ENCODE data around the gene PKDCC.
A peak's percentile ranks its signal among the peaks of the same experiment; 100 is the strongest.
"Not testable (repeated sequence)": the region's sequence is repeated elsewhere in the genome, so short reads cannot be mapped to it uniquely, and the experiment has no call there.

The PKDCC gene

GRCh38 chr2:42029171-42029570, 18.6 kb upstream of the PKDCC start:
- FAIRE-seq (no peak), DNase-seq (ENCODE audit: insufficient read length, low spot score) (no peak)
- TF ChIP-seq POLR2AphosphoS5 (IDR thresholded peaks at IDR 0.05; ENCODE audit: low read depth, low read length) (no peak), SPI1 (IDR thresholded peaks at IDR 0.05; ENCODE audit: low read depth, low read length) (no peak), POU2F2 (IDR thresholded peaks at IDR 0.05; ENCODE audit: low read depth, low read length) (no peak), TAF1 (IDR thresholded peaks at IDR 0.05; ENCODE audit: low read depth, low read length) (no peak), POLR2A (IDR thresholded peaks at IDR 0.05; ENCODE audit: low read depth, low read length) (no peak), PAX5 (IDR thresholded peaks at IDR 0.05; ENCODE audit: insufficient read depth, low read length, severe bottlenecking) (no peak)

GRCh38 chr2:42029639-42030199, 18.1 kb upstream of the PKDCC start:
- DNase-seq (ENCODE audit: insufficient read length, low spot score): no peak
- TF ChIP-seq POU2F2 (IDR thresholded peaks at IDR 0.05; ENCODE audit: low read depth, low read length) (no peak), POLR2AphosphoS5 (IDR thresholded peaks at IDR 0.05; ENCODE audit: low read depth, low read length) (no peak), POLR2A (IDR thresholded peaks at IDR 0.05; ENCODE audit: low read depth, low read length) (no peak), PAX5 (IDR thresholded peaks at IDR 0.05; ENCODE audit: insufficient read depth, low read length, severe bottlenecking) (no peak), SPI1 (IDR thresholded peaks at IDR 0.05; ENCODE audit: low read depth, low read length) (no peak), TAF1 (IDR thresholded peaks at IDR 0.05; ENCODE audit: low read depth, low read length) (no peak)
- peak; percentile 72 for FAIRE-seq

GRCh38 chr2:42030200-42030759, 17.5 kb upstream of the PKDCC start:
- TF ChIP-seq POLR2A (IDR thresholded peaks at IDR 0.05; ENCODE audit: low read depth, low read length) (no peak), POLR2AphosphoS5 (IDR thresholded peaks at IDR 0.05; ENCODE audit: low read depth, low read length) (no peak), SPI1 (IDR thresholded peaks at IDR 0.05; ENCODE audit: low read depth, low read length) (no peak)
- DNase-seq (ENCODE audit: insufficient read length, low spot score): no peak
- no peak for FAIRE-seq

GRCh38 chr2:42030829-42031228, 17.0 kb upstream of the PKDCC start:
- FAIRE-seq: no peak
- no peak for TF ChIP-seq PAX5 (IDR thresholded peaks at IDR 0.05; ENCODE audit: insufficient read depth, low read length, severe bottlenecking)
- no peak for DNase-seq (ENCODE audit: insufficient read length, low spot score)

- no peak for TF ChIP-seq SPI1 (IDR thresholded peaks at IDR 0.05; ENCODE audit: low read depth, low read length)
- FAIRE-seq (peak; percentile 9), DNase-seq (ENCODE audit: insufficient read length, low spot score) (no peak)
Observed at GRCh38 chr2:42031281-42032223, 16.3 kb upstream of the PKDCC start.

GRCh38 chr2:42032224-42032620, 15.6 kb upstream of the PKDCC start:
- TF ChIP-seq POLR2AphosphoS5 (IDR thresholded peaks at IDR 0.05; ENCODE audit: low read depth, low read length): no peak
- TF ChIP-seq POU2F2 (IDR thresholded peaks at IDR 0.05; ENCODE audit: low read depth, low read length): no peak
- TF ChIP-seq PAX5 (IDR thresholded peaks at IDR 0.05; ENCODE audit: insufficient read depth, low read length, severe bottlenecking): no peak
- no peak for TF ChIP-seq TAF1 (IDR thresholded peaks at IDR 0.05; ENCODE audit: low read depth, low read length)
- TF ChIP-seq SPI1 (IDR thresholded peaks at IDR 0.05; ENCODE audit: low read depth, low read length): no peak
- no peak for TF ChIP-seq POLR2A (IDR thresholded peaks at IDR 0.05; ENCODE audit: low read depth, low read length)
- DNase-seq (ENCODE audit: insufficient read length, low spot score): no peak
- no peak for FAIRE-seq

GRCh38 chr2:42032745-42033144, 15.1 kb upstream of the PKDCC start:
- FAIRE-seq (no peak), DNase-seq (ENCODE audit: insufficient read length, low spot score) (no peak)
- TF ChIP-seq TAF1 (IDR thresholded peaks at IDR 0.05; ENCODE audit: low read depth, low read length) (no peak), POLR2AphosphoS5 (IDR thresholded peaks at IDR 0.05; ENCODE audit: low read depth, low read length) (no peak), POU2F2 (IDR thresholded peaks at IDR 0.05; ENCODE audit: low read depth, low read length) (no peak), POLR2A (IDR thresholded peaks at IDR 0.05; ENCODE audit: low read depth, low read length) (no peak), SPI1 (IDR thresholded peaks at IDR 0.05; ENCODE audit: low read depth, low read length) (no peak), PAX5 (IDR thresholded peaks at IDR 0.05; ENCODE audit: insufficient read depth, low read length, severe bottlenecking) (no peak)

- not testable (repeated sequence) for FAIRE-seq; DNase-seq (ENCODE audit: insufficient read length, low spot score)
Observed at GRCh38 chr2:42034096-42034495, 13.7 kb upstream of the PKDCC start.

- FAIRE-seq (no peak), DNase-seq (ENCODE audit: insufficient read length, low spot score) (no peak)
- TF ChIP-seq TAF1 (IDR thresholded peaks at IDR 0.05; ENCODE audit: low read depth, low read length) (no peak), SPI1 (IDR thresholded peaks at IDR 0.05; ENCODE audit: low read depth, low read length) (no peak), POLR2AphosphoS5 (IDR thresholded peaks at IDR 0.05; ENCODE audit: low read depth, low read length) (no peak), POLR2A (IDR thresholded peaks at IDR 0.05; ENCODE audit: low read depth, low read length) (no peak), POU2F2 (IDR thresholded peaks at IDR 0.05; ENCODE audit: low read depth, low read length) (no peak), PAX5 (IDR thresholded peaks at IDR 0.05; ENCODE audit: insufficient read depth, low read length, severe bottlenecking) (no peak)
Observed at GRCh38 chr2:42035241-42035640, 12.6 kb upstream of the PKDCC start.

GRCh38 chr2:42036413-42036812, 11.4 kb upstream of the PKDCC start:
- DNase-seq (ENCODE audit: insufficient read length, low spot score): no peak
- no peak for FAIRE-seq
- TF ChIP-seq POU2F2 (IDR thresholded peaks at IDR 0.05; ENCODE audit: low read depth, low read length): no peak
- TF ChIP-seq POLR2AphosphoS5 (IDR thresholded peaks at IDR 0.05; ENCODE audit: low read depth, low read length): no peak
- TF ChIP-seq SPI1 (IDR thresholded peaks at IDR 0.05; ENCODE audit: low read depth, low read length): no peak
